K562 (cell line): ENCODE measurements around the gene KPNA3. TPM values are rescaled to one million over a fixed set of nuclear protein-coding genes. Genes with fewer than 3 reads are reported as not detected.

Source experiments
- ATF7 ChIP-seq: fragments of 450-650 bp; IDR thresholded peaks from 2 replicates; pipeline ENCODE4 v1.7.1; 2014; ENCODE audit warnings: mild to moderate bottlenecking, moderate library complexity
- BACH1 ChIP-seq: fragments of 200-800 bp; sonication (Bioruptor generic); IDR thresholded peaks from 2 replicates; pipeline ENCODE4 v1.6.1; 2016; ENCODE audit warnings: missing genetic modification characterization, missing compliant biosample characterization
- CBFA2T3 ChIP-seq: fragments of 450-650 bp; IDR thresholded peaks from 2 replicates; pipeline ENCODE4 v1.6.1; 2017
- EP300 ChIP-seq: IDR thresholded peaks from 2 replicates; pipeline ENCODE4 v1.6.1; 2012; ENCODE audit warnings: low read length, improper control_type of control experiment
- IRF2 ChIP-seq: sonication (generic); formaldehyde crosslinking; IDR thresholded peaks from 2 replicates; pipeline ENCODE4 v1.8.1; 2022; ENCODE audit warnings: mild to moderate bottlenecking, missing genetic modification reagents
- MCM5 ChIP-seq: fragments of 450-650 bp; IDR thresholded peaks from 2 replicates; pipeline ENCODE4 v1.6.1; 2016; ENCODE audit warnings: low read depth
- MEF2D ChIP-seq: conservative IDR thresholded peaks from 2 replicates; pipeline ENCODE4 v1.6.1; 2016; ENCODE audit warnings: low read depth, missing genetic modification characterization, missing compliant biosample characterization
- MYNN ChIP-seq, 2 experiments: sonication (generic); formaldehyde crosslinking in 1 of 2; IDR thresholded peaks; 2 replicates each; pipeline versions ENCODE4 v1.5.0 to v1.6.1; 2016 to 2020; ENCODE audit warnings: antibody characterized with exemption in 1 of 2, missing genetic modification reagents in 1 of 2
- NR3C1 ChIP-seq: sonication (generic); formaldehyde crosslinking; IDR thresholded peaks from 2 replicates; pipeline ENCODE4 v1.8.1; 2022; ENCODE audit warnings: missing genetic modification reagents
- SMAD3 ChIP-seq: fragments of 450-650 bp; formaldehyde crosslinking; conservative IDR thresholded peaks from 2 replicates; pipeline ENCODE4 v1.4.0; 2020; ENCODE audit warnings: mild to moderate bottlenecking
- SRSF7 ChIP-seq: fragments of 200-400 bp; formaldehyde crosslinking; optimal IDR thresholded peaks from 2 replicates; pipeline ENCODE3; 2017; ENCODE audit warnings: mild to moderate bottlenecking, low read depth, low read length
- TARDBP ChIP-seq: fragments of 450-650 bp; IDR thresholded peaks from 2 replicates; pipeline ENCODE4 v1.6.1; 2016
- TCF7 ChIP-seq: sonication (generic); IDR thresholded peaks from 2 replicates; pipeline ENCODE4 v1.6.1; 2016; ENCODE audit warnings: antibody characterized with exemption, borderline replicate concordance
- TRIM24 ChIP-seq, 2 experiments: fragments of 450-650 bp; IDR thresholded peaks; 2 replicates each; pipeline ENCODE4 v1.6.1; 2016
- TSC22D4 ChIP-seq: fragments of 450-650 bp; IDR thresholded peaks from 2 replicates; pipeline ENCODE4 v1.6.1; 2016; ENCODE audit warnings: missing genetic modification characterization, missing biosample characterization, control low read depth
- VEZF1 ChIP-seq: fragments of 200-800 bp; sonication (Bioruptor generic); IDR thresholded peaks from 2 replicates; pipeline ENCODE4 v1.6.1; 2017; ENCODE audit warnings: missing genetic modification characterization, missing compliant biosample characterization
- WHSC1 ChIP-seq: IDR thresholded peaks from one replicate; pipeline ENCODE4 v1.6.1; 2012; ENCODE audit warnings: low read length, control low read depth, inconsistent platforms
- ZBTB5 ChIP-seq: fragments of 450-650 bp; IDR thresholded peaks from 2 replicates; pipeline ENCODE4 v1.6.1; 2017; ENCODE audit warnings: antibody characterized with exemption
- ZC3H11A ChIP-seq: IDR thresholded peaks from 2 replicates; pipeline ENCODE4 v1.6.1; 2012; ENCODE audit warnings: low read depth, low read length, improper control_type of control experiment
- ZSCAN29 ChIP-seq: fragments of 450-650 bp; IDR thresholded peaks from 2 replicates; pipeline ENCODE4 v1.6.1; 2017
- polyA plus RNA-seq, 8 experiments: library from polyadenylated mRNA; depleted of rRNA in 4 of 8; stranded (reverse) in 5 of 8; unstranded in 3 of 8; fragments of >200 nt; fragmentation: Nextera tagmentation in 2 of 8; fragmentation: Illumina TruSeq in 1 of 8; extraction: Ambion mirVana in 2 of 8; extraction: Trizol in 1 of 8; gene quantifications; 2 replicates each; pipeline versions ENCODE4 v1.2.1 to v1.2.3, GENCODE V29; 2011 to 2014; ENCODE audit warnings: inconsistent platforms in 1 of 8, missing spikeins in 1 of 8
- total RNA-seq, 7 experiments: library from RNA; depleted of rRNA in 6 of 7; stranded (reverse); fragments of >200 nt in 6 of 7; fragmentation: Illumina TruSeq in 2 of 7; extraction: Trizol in 2 of 7; gene quantifications; 2 replicates each; pipeline versions ENCODE4 v1.2.1 to v1.2.3, GENCODE V29; 2011 to 2021; ENCODE audit warnings: low replicate concordance in 1 of 7
- TF ChIP-seq, protein P1 (sequence below): sonication (generic); IDR thresholded peaks from 2 replicates; pipeline ENCODE4 v1.6.1; 2016
- TF ChIP-seq, protein P2 (sequence below): fragments of 450-650 bp; formaldehyde crosslinking; IDR thresholded peaks from 2 replicates; pipeline ENCODE4 v1.4.0; 2020; ENCODE audit warnings: mild to moderate bottlenecking, moderate library complexity

Gene KPNA3
- total and polyA plus RNA-seq, 9 of the 15 experiments (the other 6 are each of a cell fraction or from before 2014, with no cell fraction given) = 8.5 to 23.4 (median 15.7) TPM

- no peak for TF ChIP-seq NR3C1
- TF ChIP-seq ZC3H11A = no peak
- TF ChIP-seq CBFA2T3 = no peak
- TF ChIP-seq, protein P1, sequence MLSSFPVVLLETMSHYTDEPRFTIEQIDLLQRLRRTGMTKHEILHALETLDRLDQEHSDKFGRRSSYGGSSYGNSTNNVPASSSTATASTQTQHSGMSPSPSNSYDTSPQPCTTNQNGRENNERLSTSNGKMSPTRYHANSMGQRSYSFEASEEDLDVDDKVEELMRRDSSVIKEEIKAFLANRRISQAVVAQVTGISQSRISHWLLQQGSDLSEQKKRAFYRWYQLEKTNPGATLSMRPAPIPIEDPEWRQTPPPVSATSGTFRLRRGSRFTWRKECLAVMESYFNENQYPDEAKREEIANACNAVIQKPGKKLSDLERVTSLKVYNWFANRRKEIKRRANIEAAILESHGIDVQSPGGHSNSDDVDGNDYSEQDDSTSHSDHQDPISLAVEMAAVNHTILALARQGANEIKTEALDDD = peak; percentile 43; the same call in 1 of the 2 replicates
- TF ChIP-seq SRSF7 = no peak
- no peak for TF ChIP-seq MEF2D (tag)
- no peak for TF ChIP-seq TCF7
- TF ChIP-seq WHSC1 = no peak
- TF ChIP-seq SMAD3 (CRISPR knock-in tag) = no peak
- no peak for TF ChIP-seq TRIM24 (IDR thresholded peaks at IDR 0.05)
- no peak for TF ChIP-seq EP300
- TF ChIP-seq ZSCAN29 = no peak
- no peak for TF ChIP-seq IRF2
- no peak for TF ChIP-seq ATF7
- TF ChIP-seq, protein P2, sequence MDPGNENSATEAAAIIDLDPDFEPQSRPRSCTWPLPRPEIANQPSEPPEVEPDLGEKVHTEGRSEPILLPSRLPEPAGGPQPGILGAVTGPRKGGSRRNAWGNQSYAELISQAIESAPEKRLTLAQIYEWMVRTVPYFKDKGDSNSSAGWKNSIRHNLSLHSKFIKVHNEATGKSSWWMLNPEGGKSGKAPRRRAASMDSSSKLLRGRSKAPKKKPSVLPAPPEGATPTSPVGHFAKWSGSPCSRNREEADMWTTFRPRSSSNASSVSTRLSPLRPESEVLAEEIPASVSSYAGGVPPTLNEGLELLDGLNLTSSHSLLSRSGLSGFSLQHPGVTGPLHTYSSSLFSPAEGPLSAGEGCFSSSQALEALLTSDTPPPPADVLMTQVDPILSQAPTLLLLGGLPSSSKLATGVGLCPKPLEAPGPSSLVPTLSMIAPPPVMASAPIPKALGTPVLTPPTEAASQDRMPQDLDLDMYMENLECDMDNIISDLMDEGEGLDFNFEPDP (CRISPR knock-in tag) = no peak
- TF ChIP-seq BACH1 (tag) = no peak
- no peak for TF ChIP-seq MCM5
- TF ChIP-seq ZBTB5 = no peak
- TF ChIP-seq MYNN (IDR thresholded peaks at IDR 0.05) = no peak
- TF ChIP-seq MYNN (CRISPR knock-in tag; IDR thresholded peaks at IDR 0.05) = no peak
- no peak for TF ChIP-seq TSC22D4 (tag)
- TF ChIP-seq TARDBP = no peak
- no peak; the same call in 1 of the 2 replicates for TF ChIP-seq VEZF1 (CRISPR knock-in tag)
Observed at GRCh38 chr13:49791711-49792549, 552 bp downstream of the KPNA3 start (continued).
